ENCODE results near the gene CIBAR2. TPM values are rescaled to one million over a fixed set of nuclear protein-coding genes. Genes with fewer than 3 reads are reported as not detected.

Gene CIBAR2
- total and polyA plus RNA-seq, 9 of the 15 experiments (the other 6 are each of a cell fraction or from before 2014, with no cell fraction given): not detected

DNA sequence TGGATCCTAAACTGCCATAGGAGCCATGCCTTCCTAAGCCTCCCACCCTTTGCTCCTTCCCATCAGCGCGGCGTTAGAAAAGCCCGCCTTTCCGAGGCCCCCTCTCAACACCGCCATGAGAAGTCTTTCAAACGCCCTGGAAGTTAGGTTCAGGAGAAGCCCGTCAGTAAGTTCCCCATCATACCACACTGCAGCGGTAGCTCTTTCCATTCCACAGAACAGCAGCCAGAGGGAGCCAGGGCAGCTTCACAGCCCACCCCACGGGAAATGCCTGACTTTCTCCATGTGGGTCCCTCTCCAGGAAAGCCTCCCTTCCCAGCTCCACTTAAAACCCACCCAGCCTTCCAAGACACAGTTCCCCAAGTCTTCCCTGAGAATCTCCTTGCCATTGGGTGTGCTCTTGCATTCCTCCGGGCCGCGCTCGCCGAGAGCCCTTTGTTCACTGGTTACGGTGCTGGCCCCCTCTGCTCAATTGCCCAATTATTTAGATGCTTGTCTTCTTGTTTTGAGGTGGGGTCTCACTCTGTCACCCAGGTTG lies 56.0 kb downstream of the CIBAR2 start (continued):
- TF ChIP-seq, protein P1, sequence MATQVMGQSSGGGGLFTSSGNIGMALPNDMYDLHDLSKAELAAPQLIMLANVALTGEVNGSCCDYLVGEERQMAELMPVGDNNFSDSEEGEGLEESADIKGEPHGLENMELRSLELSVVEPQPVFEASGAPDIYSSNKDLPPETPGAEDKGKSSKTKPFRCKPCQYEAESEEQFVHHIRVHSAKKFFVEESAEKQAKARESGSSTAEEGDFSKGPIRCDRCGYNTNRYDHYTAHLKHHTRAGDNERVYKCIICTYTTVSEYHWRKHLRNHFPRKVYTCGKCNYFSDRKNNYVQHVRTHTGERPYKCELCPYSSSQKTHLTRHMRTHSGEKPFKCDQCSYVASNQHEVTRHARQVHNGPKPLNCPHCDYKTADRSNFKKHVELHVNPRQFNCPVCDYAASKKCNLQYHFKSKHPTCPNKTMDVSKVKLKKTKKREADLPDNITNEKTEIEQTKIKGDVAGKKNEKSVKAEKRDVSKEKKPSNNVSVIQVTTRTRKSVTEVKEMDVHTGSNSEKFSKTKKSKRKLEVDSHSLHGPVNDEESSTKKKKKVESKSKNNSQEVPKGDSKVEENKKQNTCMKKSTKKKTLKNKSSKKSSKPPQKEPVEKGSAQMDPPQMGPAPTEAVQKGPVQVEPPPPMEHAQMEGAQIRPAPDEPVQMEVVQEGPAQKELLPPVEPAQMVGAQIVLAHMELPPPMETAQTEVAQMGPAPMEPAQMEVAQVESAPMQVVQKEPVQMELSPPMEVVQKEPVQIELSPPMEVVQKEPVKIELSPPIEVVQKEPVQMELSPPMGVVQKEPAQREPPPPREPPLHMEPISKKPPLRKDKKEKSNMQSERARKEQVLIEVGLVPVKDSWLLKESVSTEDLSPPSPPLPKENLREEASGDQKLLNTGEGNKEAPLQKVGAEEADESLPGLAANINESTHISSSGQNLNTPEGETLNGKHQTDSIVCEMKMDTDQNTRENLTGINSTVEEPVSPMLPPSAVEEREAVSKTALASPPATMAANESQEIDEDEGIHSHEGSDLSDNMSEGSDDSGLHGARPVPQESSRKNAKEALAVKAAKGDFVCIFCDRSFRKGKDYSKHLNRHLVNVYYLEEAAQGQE (IDR thresholded peaks at IDR 0.05; ENCODE audit: borderline replicate concordance): 0 out of 2 replicates have a peak, but pooled peaks have one; percentile 17
- TF ChIP-seq, protein P1 (CRISPR knock-in tag; IDR thresholded peaks at IDR 0.05; ENCODE audit: low read depth): no peak
- TF ChIP-seq NCOR1 (IDR thresholded peaks at IDR 0.05) (no peak), THRA (IDR thresholded peaks at IDR 0.05) (no peak), ZNF655 (CRISPR knock-in tag; IDR thresholded peaks at IDR 0.05) (no peak), PURB (CRISPR knock-in tag; IDR thresholded peaks at IDR 0.05; ENCODE audit: low read depth) (no peak), SREBF2 (CRISPR knock-in tag; IDR thresholded peaks at IDR 0.05) (no peak; the same call in 1 of the 2 replicates), ZKSCAN1 (IDR thresholded peaks at IDR 0.05; ENCODE audit: low read depth, low read length) (no peak), GTF2E2 (tag; IDR thresholded peaks at IDR 0.05) (no peak), ZNF140 (CRISPR knock-in tag; IDR thresholded peaks at IDR 0.05) (no peak), RBFOX2 (IDR thresholded peaks at IDR 0.05; ENCODE audit: low read depth, low read length) (no peak), ZNF217 (CRISPR knock-in tag; IDR thresholded peaks at IDR 0.05) (no peak), CHD2 (IDR thresholded peaks at IDR 0.05; ENCODE audit: low read depth, low read length) (no peak), ELF2 (CRISPR knock-in tag; IDR thresholded peaks at IDR 0.05) (peak; percentile 52; the same call in 1 of the 2 replicates), ZFX (CRISPR knock-in tag; IDR thresholded peaks at IDR 0.05) (no peak), ZNF79 (CRISPR knock-in tag; IDR thresholded peaks at IDR 0.05; ENCODE audit: low read depth) (no peak)
- TF ChIP-seq, protein P2, sequence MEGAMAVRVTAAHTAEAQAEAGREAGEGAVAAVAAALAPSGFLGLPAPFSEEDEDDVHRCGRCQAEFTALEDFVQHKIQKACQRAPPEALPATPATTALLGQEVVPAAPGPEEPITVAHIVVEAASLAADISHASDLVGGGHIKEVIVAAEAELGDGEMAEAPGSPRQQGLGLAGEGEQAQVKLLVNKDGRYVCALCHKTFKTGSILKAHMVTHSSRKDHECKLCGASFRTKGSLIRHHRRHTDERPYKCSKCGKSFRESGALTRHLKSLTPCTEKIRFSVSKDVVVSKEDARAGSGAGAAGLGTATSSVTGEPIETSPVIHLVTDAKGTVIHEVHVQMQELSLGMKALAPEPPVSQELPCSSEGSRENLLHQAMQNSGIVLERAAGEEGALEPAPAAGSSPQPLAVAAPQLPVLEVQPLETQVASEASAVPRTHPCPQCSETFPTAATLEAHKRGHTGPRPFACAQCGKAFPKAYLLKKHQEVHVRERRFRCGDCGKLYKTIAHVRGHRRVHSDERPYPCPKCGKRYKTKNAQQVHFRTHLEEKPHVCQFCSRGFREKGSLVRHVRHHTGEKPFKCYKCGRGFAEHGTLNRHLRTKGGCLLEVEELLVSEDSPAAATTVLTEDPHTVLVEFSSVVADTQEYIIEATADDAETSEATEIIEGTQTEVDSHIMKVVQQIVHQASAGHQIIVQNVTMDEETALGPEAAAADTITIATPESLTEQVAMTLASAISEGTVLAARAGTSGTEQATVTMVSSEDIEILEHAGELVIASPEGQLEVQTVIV (CRISPR knock-in tag; IDR thresholded peaks at IDR 0.05; ENCODE audit: borderline replicate concordance): no peak

All from K562 (cell line).